Adipocyte (in vitro differentiated cells): ENCODE data around the gene FN1.
"Not testable (repeated sequence)": the region's sequence is repeated elsewhere in the genome, so short reads cannot be mapped to it uniquely, and the experiment has no call there.

Experiments used
- DNase-seq: peaks from one replicate; pipeline ENCODE4 v3.0.0-alpha.2; 2015; ENCODE audit warnings: low read depth
- H3K27me3 ChIP-seq: replicated peaks from 2 replicates; pipeline ENCODE4 v1.7.0; 2013; ENCODE audit warnings: mild to moderate bottlenecking, low read length, moderate library complexity; ENCODE audit not compliant: control insufficient read depth, insufficient read depth
- H3K36me3 ChIP-seq: 2 replicates; pipeline ENCODE4 v1.7.0; 2013; ENCODE audit warnings: low read length, mild to moderate bottlenecking, moderate library complexity; ENCODE audit not compliant: control insufficient read depth, insufficient read depth, severe bottlenecking
- H3K4me1 ChIP-seq: 2 replicates; pipeline ENCODE4 v1.7.0; 2013; ENCODE audit warnings: mild to moderate bottlenecking, low read length, moderate library complexity; ENCODE audit not compliant: control insufficient read depth, insufficient read depth
- H3K4me3 ChIP-seq: 2 replicates; pipeline ENCODE4 v1.7.0; 2013; ENCODE audit warnings: mild to moderate bottlenecking, low read length, moderate library complexity
- H3K9ac ChIP-seq: 2 replicates; pipeline ENCODE4 v1.7.0; 2013; ENCODE audit warnings: mild to moderate bottlenecking, low read length, moderate library complexity
- H3K9me3 ChIP-seq: 2 replicates; pipeline ENCODE4 v1.7.0; 2013; ENCODE audit warnings: mild to moderate bottlenecking, low read length, moderate library complexity; ENCODE audit not compliant: control insufficient read depth

FN1 gene

GRCh38 chr2:215411941-215412743, 23.7 kb downstream of the FN1 start:
- H3K4me1 ChIP-seq: peaks cover 52% of the 10 kb centered on the region
- peaks cover 92% of the 10 kb centered on the region for H3K36me3 ChIP-seq
- H3K27me3 ChIP-seq: no peaks in the 10 kb centered on the region
- no peaks in the 10 kb centered on the region for H3K9me3 ChIP-seq
- DNase-seq: no peak
- H3K4me3 ChIP-seq: no peak overlapping the region
- no peak overlapping the region for H3K9ac ChIP-seq

GRCh38 chr2:215410932-215411285, 25.0 kb downstream of the FN1 start:
- H3K4me3 ChIP-seq: no peak overlapping the region
- H3K9ac ChIP-seq: peak overlapping the region; percentile 64
- DNase-seq: peak; percentile 95
- H3K27me3 ChIP-seq: no peaks in the 10 kb centered on the region
- peaks cover 92% of the 10 kb centered on the region for H3K36me3 ChIP-seq
- peaks cover 42% of the 10 kb centered on the region for H3K4me1 ChIP-seq
- H3K9me3 ChIP-seq: no peaks in the 10 kb centered on the region

GRCh38 chr2:215410181-215410931, 25.5 kb downstream of the FN1 start:
- H3K9ac ChIP-seq: peak overlapping the region; percentile 39
- H3K36me3 ChIP-seq: peaks cover 92% of the 10 kb centered on the region
- not testable (repeated sequence) for DNase-seq, H3K27me3 ChIP-seq, H3K4me3 ChIP-seq, H3K9me3 ChIP-seq
- peaks cover 36% of the 10 kb centered on the region for H3K4me1 ChIP-seq

GRCh38 chr2:215409331-215410127, 26.3 kb downstream of the FN1 start:
- no peaks in the 10 kb centered on the region for H3K9me3 ChIP-seq
- peaks cover 92% of the 10 kb centered on the region for H3K36me3 ChIP-seq

GRCh38 chr2:215408441-215408840, 27.4 kb downstream of the FN1 start:
- not testable (repeated sequence) for H3K4me3 ChIP-seq, DNase-seq, H3K9me3 ChIP-seq, H3K27me3 ChIP-seq
- Histone ChIP-seq H3K9ac (peak overlapping the region; percentile 40), H3K36me3 (peaks cover 92% of the 10 kb centered on the region), H3K4me1 (peaks cover 26% of the 10 kb centered on the region)

More at GRCh38 chr2:215409331-215410127, 26.3 kb downstream of the FN1 start:
- H3K4me3 ChIP-seq: no peak overlapping the region
- peaks cover 33% of the 10 kb centered on the region for H3K4me1 ChIP-seq
- no peak for DNase-seq
- peak overlapping the region; percentile 24 for H3K9ac ChIP-seq
- no peaks in the 10 kb centered on the region for H3K27me3 ChIP-seq

GRCh38 chr2:215407590-215408264, 28.1 kb downstream of the FN1 start:
- H3K4me3 ChIP-seq: no peak overlapping the region
- H3K36me3 ChIP-seq: peaks cover 92% of the 10 kb centered on the region
- peaks cover 23% of the 10 kb centered on the region for H3K4me1 ChIP-seq
- H3K9ac ChIP-seq: peak overlapping the region; percentile 40
- no peaks in the 10 kb centered on the region for H3K9me3 ChIP-seq
- DNase-seq: no peak
- H3K27me3 ChIP-seq: no peaks in the 10 kb centered on the region

GRCh38 chr2:215407061-215407460, 28.8 kb downstream of the FN1 start:
- Histone ChIP-seq H3K36me3 (peaks cover 92% of the 10 kb centered on the region), H3K4me1 (peaks cover 24% of the 10 kb centered on the region), H3K27me3 (no peaks in the 10 kb centered on the region), H3K9ac (peak overlapping the region; percentile 18), H3K9me3 (no peaks in the 10 kb centered on the region), H3K4me3 (no peak overlapping the region)
- DNase-seq: no peak

GRCh38 chr2:215405722-215406581, 29.9 kb downstream of the FN1 start:
- Histone ChIP-seq H3K4me1 (peaks cover 15% of the 10 kb centered on the region), H3K36me3 (peaks cover 95% of the 10 kb centered on the region), H3K9me3 (no peaks in the 10 kb centered on the region), H3K9ac (peak overlapping the region; percentile 24), H3K27me3 (no peaks in the 10 kb centered on the region), H3K4me3 (no peak overlapping the region)
- no peak for DNase-seq

- Histone ChIP-seq H3K36me3 (peaks cover 97% of the 10 kb centered on the region), H3K4me1 (peaks cover 12% of the 10 kb centered on the region), H3K9me3 (no peaks in the 10 kb centered on the region), H3K4me3 (no peak overlapping the region), H3K27me3 (no peaks in the 10 kb centered on the region), H3K9ac (peak overlapping the region; percentile 5)
- DNase-seq: no peak
These were observed 31.4 kb downstream of the FN1 start for GRCh38 chr2:215404348-215405012.
